ENCODE data around the gene KCNMA1. TPM values are rescaled to one million over a fixed set of nuclear protein-coding genes. Genes with fewer than 3 reads are reported as not detected.

Gene KCNMA1
- polyA plus RNA-seq, 4 donors, result 2.7 to 8.6 (median 7.7) TPM

GRCh38 chr10:77007834-77008233, 629.8 kb downstream of the KCNMA1 start:
- Histone ChIP-seq H3K4me1 (ENCODE audit: control insufficient read depth in 3 of 3, insufficient read depth in 2 of 3, low read depth in 1 of 3, low read length in 2 of 3) (no peaks in the 10 kb centered on the region), H3K27ac (ENCODE audit: low read depth in 1 of 3, low read length in 2 of 3) (no peak overlapping the region), H3K27me3 (ENCODE audit: control insufficient read depth in 3 of 3, insufficient read depth in 3 of 3, low read length in 3 of 3) (no peaks in the 10 kb centered on the region), H3K4me3 (ENCODE audit: low read depth in 1 of 3, low read length in 3 of 3) (no peak overlapping the region), H3K36me3 (ENCODE audit: control insufficient read depth in 3 of 3, insufficient read depth in 2 of 3, low read depth in 1 of 3, low read length in 3 of 3) (no peaks in the 10 kb centered on the region), H3K9me3 (ENCODE audit: control insufficient read depth in 2 of 2, insufficient read depth in 1 of 2, low read depth in 1 of 2, low read length in 1 of 2) (no peaks in the 10 kb centered on the region)
- DNase-seq (no peak), FAIRE-seq (no peak)
- WGBS, 3 donors, result 70 to 75% (median 75%) methylated on average over 5 of the region's 5 CpGs

GRCh38 chr10:77006836-77007511, 630.6 kb downstream of the KCNMA1 start:
- no peak overlapping the region for H3K4me3 ChIP-seq (ENCODE audit: low read depth in 1 of 3, low read length in 3 of 3)
- H3K36me3 ChIP-seq (ENCODE audit: control insufficient read depth in 3 of 3, insufficient read depth in 2 of 3, low read depth in 1 of 3, low read length in 3 of 3), result no peaks in the 10 kb centered on the region
- DNase-seq, result no peak
- no peak for FAIRE-seq
- 78 to 83% (median 81%) methylated on average over 2 of the region's 2 CpGs for WGBS, 3 donors
- no peak overlapping the region for H3K27ac ChIP-seq (ENCODE audit: low read depth in 1 of 3, low read length in 2 of 3)
- no peaks in the 10 kb centered on the region for H3K4me1 ChIP-seq (ENCODE audit: control insufficient read depth in 3 of 3, insufficient read depth in 2 of 3, low read depth in 1 of 3, low read length in 2 of 3)
- no peaks in the 10 kb centered on the region for H3K27me3 ChIP-seq (ENCODE audit: control insufficient read depth in 3 of 3, insufficient read depth in 3 of 3, low read length in 3 of 3)
- no peaks in the 10 kb centered on the region for H3K9me3 ChIP-seq (ENCODE audit: control insufficient read depth in 2 of 2, insufficient read depth in 1 of 2, low read depth in 1 of 2, low read length in 1 of 2)

- no peak overlapping the region for H3K27ac ChIP-seq (ENCODE audit: low read depth in 1 of 3, low read length in 2 of 3)
- no peaks in the 10 kb centered on the region for H3K4me1 ChIP-seq (ENCODE audit: control insufficient read depth in 3 of 3, insufficient read depth in 2 of 3, low read depth in 1 of 3, low read length in 2 of 3)
- H3K36me3 ChIP-seq (ENCODE audit: control insufficient read depth in 3 of 3, insufficient read depth in 2 of 3, low read depth in 1 of 3, low read length in 3 of 3), result no peaks in the 10 kb centered on the region
- no peaks in the 10 kb centered on the region for H3K9me3 ChIP-seq (ENCODE audit: control insufficient read depth in 2 of 2, insufficient read depth in 1 of 2, low read depth in 1 of 2, low read length in 1 of 2)
- peaks cover 0 to 2% (median 0%) of the 10 kb centered on the region in 3 donors for H3K27me3 ChIP-seq (ENCODE audit: control insufficient read depth in 3 of 3, insufficient read depth in 3 of 3, low read length in 3 of 3)
- H3K4me3 ChIP-seq (ENCODE audit: low read depth in 1 of 3, low read length in 3 of 3), result no peak overlapping the region
- no peak for FAIRE-seq
- DNase-seq, result no peak
Measured at GRCh38 chr10:77005871-77006270, 631.7 kb downstream of the KCNMA1 start.

- peaks cover 0 to 2% (median 0%) of the 10 kb centered on the region in 3 donors for H3K27me3 ChIP-seq (ENCODE audit: control insufficient read depth in 3 of 3, insufficient read depth in 3 of 3, low read length in 3 of 3)
- FAIRE-seq (no peak), DNase-seq (peak; percentile 26 to 48)
- H3K4me1 ChIP-seq (ENCODE audit: control insufficient read depth in 3 of 3, insufficient read depth in 2 of 3, low read depth in 1 of 3, low read length in 2 of 3), result no peaks in the 10 kb centered on the region
- H3K4me3 ChIP-seq (ENCODE audit: low read depth in 1 of 3, low read length in 3 of 3), result no peak overlapping the region
- WGBS, 3 donors, result 57 to 70% (median 59%) methylated on average over 3 of the region's 3 CpGs
- H3K9me3 ChIP-seq (ENCODE audit: control insufficient read depth in 2 of 2, insufficient read depth in 1 of 2, low read depth in 1 of 2, low read length in 1 of 2), result no peaks in the 10 kb centered on the region
- H3K27ac ChIP-seq (ENCODE audit: low read depth in 1 of 3, low read length in 2 of 3), result no peak overlapping the region
- no peaks in the 10 kb centered on the region for H3K36me3 ChIP-seq (ENCODE audit: control insufficient read depth in 3 of 3, insufficient read depth in 2 of 3, low read depth in 1 of 3, low read length in 3 of 3)
Measured at GRCh38 chr10:77004917-77005564, 632.6 kb downstream of the KCNMA1 start.

DNA sequence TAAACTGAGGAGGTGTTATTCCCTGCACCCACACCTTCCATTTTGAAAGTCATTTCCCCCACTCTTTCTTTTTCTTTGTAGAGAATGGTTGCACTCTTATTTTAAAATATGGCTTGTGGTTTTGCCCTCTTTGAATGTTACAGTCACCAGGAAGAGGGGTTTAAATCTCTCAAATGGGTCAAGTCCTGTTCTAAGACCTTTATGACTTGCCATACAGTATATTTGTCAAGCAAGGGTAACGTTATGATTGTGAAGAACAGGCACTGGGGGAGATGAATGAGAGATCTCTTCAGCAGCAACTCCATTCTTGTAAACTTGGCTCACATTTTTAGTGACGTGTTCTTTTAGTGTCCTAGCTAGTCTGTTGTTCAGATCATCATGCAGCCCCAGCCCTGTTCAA, 634.7 kb downstream of the KCNMA1 start:
- 10 to 54% (median 19%) methylated on average over 2 of the region's 2 CpGs for WGBS, 3 donors
- H3K27ac ChIP-seq (ENCODE audit: low read depth in 1 of 3, low read length in 2 of 3), result no peak overlapping the region
- H3K4me1 ChIP-seq (ENCODE audit: control insufficient read depth in 3 of 3, insufficient read depth in 2 of 3, low read depth in 1 of 3, low read length in 2 of 3), result no peaks in the 10 kb centered on the region
- DNase-seq (no peak), FAIRE-seq (no peak)
- H3K27me3 ChIP-seq (ENCODE audit: control insufficient read depth in 3 of 3, insufficient read depth in 3 of 3, low read length in 3 of 3), result peaks cover 0 to 2% (median 2%) of the 10 kb centered on the region in 3 donors
- no peak overlapping the region for H3K4me3 ChIP-seq (ENCODE audit: low read depth in 1 of 3, low read length in 3 of 3)
- no peaks in the 10 kb centered on the region for H3K36me3 ChIP-seq (ENCODE audit: control insufficient read depth in 3 of 3, insufficient read depth in 2 of 3, low read depth in 1 of 3, low read length in 3 of 3)
- H3K9me3 ChIP-seq (ENCODE audit: control insufficient read depth in 2 of 2, insufficient read depth in 1 of 2, low read depth in 1 of 2, low read length in 1 of 2), result no peaks in the 10 kb centered on the region

DNA sequence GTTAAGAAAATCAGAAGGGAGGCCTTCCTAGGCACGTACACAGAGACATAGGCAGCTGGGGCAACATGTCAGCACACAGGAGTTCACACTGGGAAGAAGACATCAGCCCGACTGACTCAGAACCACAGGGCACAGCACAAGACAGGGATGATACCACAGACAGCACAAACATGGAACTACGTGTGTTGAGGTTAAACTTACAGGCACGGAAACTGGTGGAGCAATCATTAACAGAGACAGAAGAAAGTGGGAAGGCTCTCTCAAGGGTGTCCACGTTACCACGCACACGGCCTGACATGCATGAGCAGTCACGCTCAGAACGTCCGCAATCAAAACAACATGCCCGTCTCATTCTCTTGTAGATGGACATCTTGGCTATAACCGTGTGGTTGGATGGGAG, 636.4 kb downstream of the KCNMA1 start:
- Histone ChIP-seq H3K27me3 (ENCODE audit: control insufficient read depth in 3 of 3, insufficient read depth in 3 of 3, low read length in 3 of 3) (peaks cover 0 to 2% (median 2%) of the 10 kb centered on the region in 3 donors), H3K4me1 (ENCODE audit: control insufficient read depth in 3 of 3, insufficient read depth in 2 of 3, low read depth in 1 of 3, low read length in 2 of 3) (no peaks in the 10 kb centered on the region), H3K4me3 (ENCODE audit: low read depth in 1 of 3, low read length in 3 of 3) (no peak overlapping the region), H3K27ac (ENCODE audit: low read depth in 1 of 3, low read length in 2 of 3) (no peak overlapping the region), H3K9me3 (ENCODE audit: control insufficient read depth in 2 of 2, insufficient read depth in 1 of 2, low read depth in 1 of 2, low read length in 1 of 2) (no peaks in the 10 kb centered on the region), H3K36me3 (ENCODE audit: control insufficient read depth in 3 of 3, insufficient read depth in 2 of 3, low read depth in 1 of 3, low read length in 3 of 3) (no peaks in the 10 kb centered on the region)
- DNase-seq (no peak), FAIRE-seq (no peak)
- WGBS, 3 donors, result 83 to 90% (median 88%) methylated on average over 12 of the region's 12 CpGs

DNA sequence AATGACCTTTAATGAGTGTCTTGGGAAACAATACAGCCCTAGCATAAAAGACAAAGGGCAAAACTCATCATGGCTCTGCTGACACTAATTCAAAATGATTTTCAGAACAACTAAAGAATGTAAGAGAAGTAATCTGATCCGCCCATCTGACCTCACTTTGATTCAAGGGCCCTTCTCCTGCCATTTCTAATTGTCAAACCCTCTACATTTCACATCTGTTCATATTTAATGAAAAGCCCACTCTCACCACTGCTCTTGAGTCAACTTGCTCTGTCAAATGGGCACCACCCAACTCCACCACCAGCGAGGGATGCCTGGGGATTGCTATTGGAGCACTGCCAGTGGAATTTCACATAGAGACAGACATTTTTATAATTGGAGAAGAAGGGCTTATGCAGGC, 639.2 kb downstream of the KCNMA1 start:
- 74 to 90% (median 85%) methylated on average over 2 of the region's 2 CpGs for WGBS, 3 donors
- DNase-seq (no peak), FAIRE-seq (no peak)
- Histone ChIP-seq H3K27ac (ENCODE audit: low read depth in 1 of 3, low read length in 2 of 3) (no peak overlapping the region), H3K27me3 (ENCODE audit: control insufficient read depth in 3 of 3, insufficient read depth in 3 of 3, low read length in 3 of 3) (peaks cover 0 to 2% (median 2%) of the 10 kb centered on the region in 3 donors), H3K4me3 (ENCODE audit: low read depth in 1 of 3, low read length in 3 of 3) (no peak overlapping the region), H3K4me1 (ENCODE audit: control insufficient read depth in 3 of 3, insufficient read depth in 2 of 3, low read depth in 1 of 3, low read length in 2 of 3) (no peaks in the 10 kb centered on the region), H3K36me3 (ENCODE audit: control insufficient read depth in 3 of 3, insufficient read depth in 2 of 3, low read depth in 1 of 3, low read length in 3 of 3) (no peaks in the 10 kb centered on the region), H3K9me3 (ENCODE audit: control insufficient read depth in 2 of 2, insufficient read depth in 1 of 2, low read depth in 1 of 2, low read length in 1 of 2) (no peaks in the 10 kb centered on the region)

DNA sequence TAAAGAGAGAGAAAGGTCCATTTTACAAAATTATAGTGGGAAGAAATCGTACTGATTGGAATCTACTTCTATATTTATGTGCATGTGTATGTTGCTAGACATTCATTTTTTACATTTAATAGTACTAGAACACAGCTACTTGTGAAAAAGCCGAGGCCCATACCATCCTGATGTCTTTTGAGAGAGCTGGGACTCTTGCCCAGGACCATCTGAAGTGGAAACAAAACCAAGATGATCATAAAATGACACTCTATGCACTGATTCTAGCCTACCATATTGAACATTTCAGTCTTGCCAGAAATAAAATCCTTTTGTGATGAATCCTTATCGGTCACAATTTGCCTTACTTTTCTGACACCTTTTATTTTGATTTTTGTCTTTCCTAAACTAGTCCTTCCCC, 640.0 kb downstream of the KCNMA1 start:
- DNase-seq, result no peak
- no peak for FAIRE-seq
- WGBS, 3 donors, result 77 to 86% (median 81%) methylated on average over 3 of the region's 3 CpGs
- H3K4me1 ChIP-seq (ENCODE audit: control insufficient read depth in 3 of 3, insufficient read depth in 2 of 3, low read depth in 1 of 3, low read length in 2 of 3), result no peaks in the 10 kb centered on the region
- no peaks in the 10 kb centered on the region for H3K36me3 ChIP-seq (ENCODE audit: control insufficient read depth in 3 of 3, insufficient read depth in 2 of 3, low read depth in 1 of 3, low read length in 3 of 3)
- peaks cover 0 to 2% (median 2%) of the 10 kb centered on the region in 3 donors for H3K27me3 ChIP-seq (ENCODE audit: control insufficient read depth in 3 of 3, insufficient read depth in 3 of 3, low read length in 3 of 3)
- no peak overlapping the region for H3K4me3 ChIP-seq (ENCODE audit: low read depth in 1 of 3, low read length in 3 of 3)
- H3K9me3 ChIP-seq (ENCODE audit: control insufficient read depth in 2 of 2, insufficient read depth in 1 of 2, low read depth in 1 of 2, low read length in 1 of 2), result no peaks in the 10 kb centered on the region
- no peak overlapping the region for H3K27ac ChIP-seq (ENCODE audit: low read depth in 1 of 3, low read length in 2 of 3)

Data from small intestine (tissue), 7 donors.